Neural crest cell (in vitro differentiated cells): ENCODE results near the gene CCR7. TPM values are rescaled to one million over a fixed set of nuclear protein-coding genes. Genes with fewer than 3 reads are reported as not detected.
A peak's percentile ranks its signal among the peaks of the same experiment; 100 is the strongest.

Source experiments
- DNase-seq: peaks from one replicate; pipeline ENCODE4 v3.0.0; 2021; ENCODE audit warnings: low read depth, mixed read lengths, low spot score
- H3K27ac Mint-ChIP-seq: one replicate; pipeline ENCODE4 v1.8.0; 2021; ENCODE audit warnings: mild to moderate bottlenecking, mixed read lengths; ENCODE audit not compliant: unreplicated experiment
- H3K27me3 Mint-ChIP-seq: 2 replicates; pipeline ENCODE4 v1.8.0; 2021; ENCODE audit warnings: low read depth, mild to moderate bottlenecking, mixed read lengths
- H3K36me3 Mint-ChIP-seq: 2 replicates; pipeline ENCODE4 v1.8.0; 2021; ENCODE audit warnings: low read depth, mild to moderate bottlenecking, mixed read lengths
- H3K4me1 Mint-ChIP-seq: 2 replicates; pipeline ENCODE4 v1.8.0; 2021; ENCODE audit warnings: mixed read lengths
- H3K4me3 Mint-ChIP-seq: one replicate; pipeline ENCODE4 v1.8.0; 2021; ENCODE audit warnings: mild to moderate bottlenecking, mixed read lengths
- H3K9me3 Mint-ChIP-seq: 2 replicates; pipeline ENCODE4 v1.8.0; 2021; ENCODE audit warnings: mixed read lengths
- total RNA-seq: library from RNA; stranded (reverse); gene quantifications from 2 replicates; pipeline ENCODE4 v1.2.1, GENCODE V29; 2021
- TF ChIP-seq, protein P1 (sequence below): fragments of 200-600 bp; sonication (generic); conservative IDR thresholded peaks from 2 replicates; pipeline ENCODE4 v1.5.0; 2021; ENCODE audit warnings: antibody characterized with exemption, mild to moderate bottlenecking

CCR7 gene
- total RNA-seq, 1 donor from 2014 or later: 0.33 TPM

DNA sequence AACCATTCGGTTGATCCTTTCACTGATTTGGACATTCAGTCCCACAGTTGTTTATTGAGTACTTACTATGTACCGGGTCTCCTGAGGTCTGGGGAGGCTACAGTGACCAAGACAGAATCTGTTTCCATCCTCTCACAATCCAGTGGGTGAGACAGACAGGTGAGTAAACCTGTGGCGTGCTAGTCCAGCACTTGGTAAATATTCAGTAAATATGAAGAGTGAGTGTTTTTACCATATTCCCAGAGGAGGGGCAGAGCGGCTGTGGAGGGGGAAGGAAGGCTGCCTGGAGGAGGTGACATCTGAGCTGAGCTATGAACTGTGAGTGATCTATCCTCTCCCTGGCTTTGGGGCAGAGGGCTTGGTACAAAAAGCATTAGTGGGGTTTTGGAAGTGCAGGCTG lies 31.4 kb downstream of the CCR7 start:
- no peak for DNase-seq
- Mint-ChIP-seq H3K27me3 (peaks cover 7% of the 10 kb centered on the region), H3K36me3 (no peaks in the 10 kb centered on the region), H3K4me1 (peaks cover 21% of the 10 kb centered on the region), H3K27ac (no peak overlapping the region), H3K4me3 (no peak overlapping the region), H3K9me3 (no peaks in the 10 kb centered on the region)
- TF ChIP-seq, protein P1, sequence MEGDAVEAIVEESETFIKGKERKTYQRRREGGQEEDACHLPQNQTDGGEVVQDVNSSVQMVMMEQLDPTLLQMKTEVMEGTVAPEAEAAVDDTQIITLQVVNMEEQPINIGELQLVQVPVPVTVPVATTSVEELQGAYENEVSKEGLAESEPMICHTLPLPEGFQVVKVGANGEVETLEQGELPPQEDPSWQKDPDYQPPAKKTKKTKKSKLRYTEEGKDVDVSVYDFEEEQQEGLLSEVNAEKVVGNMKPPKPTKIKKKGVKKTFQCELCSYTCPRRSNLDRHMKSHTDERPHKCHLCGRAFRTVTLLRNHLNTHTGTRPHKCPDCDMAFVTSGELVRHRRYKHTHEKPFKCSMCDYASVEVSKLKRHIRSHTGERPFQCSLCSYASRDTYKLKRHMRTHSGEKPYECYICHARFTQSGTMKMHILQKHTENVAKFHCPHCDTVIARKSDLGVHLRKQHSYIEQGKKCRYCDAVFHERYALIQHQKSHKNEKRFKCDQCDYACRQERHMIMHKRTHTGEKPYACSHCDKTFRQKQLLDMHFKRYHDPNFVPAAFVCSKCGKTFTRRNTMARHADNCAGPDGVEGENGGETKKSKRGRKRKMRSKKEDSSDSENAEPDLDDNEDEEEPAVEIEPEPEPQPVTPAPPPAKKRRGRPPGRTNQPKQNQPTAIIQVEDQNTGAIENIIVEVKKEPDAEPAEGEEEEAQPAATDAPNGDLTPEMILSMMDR: no peak

DNA sequence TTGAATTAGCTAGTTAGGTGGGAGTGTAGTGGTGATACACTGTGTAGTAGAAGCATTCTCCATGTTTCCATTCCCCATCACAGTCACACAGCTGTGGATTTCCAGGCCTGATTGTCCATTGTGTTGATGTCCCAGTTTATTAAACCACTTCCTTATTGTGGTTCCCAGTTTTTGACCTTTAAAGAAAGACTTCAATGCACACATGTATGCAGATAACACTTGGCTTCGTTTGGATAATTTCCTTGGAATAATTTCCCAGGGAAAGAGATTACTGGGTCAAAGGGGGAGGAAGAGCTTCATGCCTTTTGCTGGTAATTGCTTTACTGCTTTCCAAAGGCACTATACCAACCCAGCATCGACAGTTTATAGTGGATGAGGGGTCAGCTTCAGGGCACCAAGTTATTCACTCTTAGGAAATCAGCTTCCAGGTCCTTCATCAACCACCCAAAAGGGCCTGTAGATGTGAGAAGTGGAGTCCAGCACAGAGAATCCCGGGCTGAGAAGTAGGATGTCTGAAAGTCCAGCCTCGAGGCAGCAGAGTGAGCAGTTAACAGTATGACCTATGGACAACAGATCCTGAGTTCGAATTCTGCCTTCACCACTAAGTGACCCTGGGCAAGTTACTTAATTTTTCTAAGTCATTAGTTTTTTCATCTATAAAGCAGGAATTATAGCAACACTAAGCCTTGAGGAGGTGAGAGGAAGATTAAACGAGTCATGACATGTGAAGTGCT lies 32.6 kb downstream of the CCR7 start:
- H3K4me3 Mint-ChIP-seq: no peak overlapping the region
- no peaks in the 10 kb centered on the region for H3K36me3 Mint-ChIP-seq
- no peaks in the 10 kb centered on the region for H3K9me3 Mint-ChIP-seq
- peaks cover 7% of the 10 kb centered on the region for H3K27me3 Mint-ChIP-seq
- TF ChIP-seq, protein P1: no peak
- H3K27ac Mint-ChIP-seq: peak overlapping the region; percentile 57
- H3K4me1 Mint-ChIP-seq: peaks cover 25% of the 10 kb centered on the region
- DNase-seq: no peak

DNA sequence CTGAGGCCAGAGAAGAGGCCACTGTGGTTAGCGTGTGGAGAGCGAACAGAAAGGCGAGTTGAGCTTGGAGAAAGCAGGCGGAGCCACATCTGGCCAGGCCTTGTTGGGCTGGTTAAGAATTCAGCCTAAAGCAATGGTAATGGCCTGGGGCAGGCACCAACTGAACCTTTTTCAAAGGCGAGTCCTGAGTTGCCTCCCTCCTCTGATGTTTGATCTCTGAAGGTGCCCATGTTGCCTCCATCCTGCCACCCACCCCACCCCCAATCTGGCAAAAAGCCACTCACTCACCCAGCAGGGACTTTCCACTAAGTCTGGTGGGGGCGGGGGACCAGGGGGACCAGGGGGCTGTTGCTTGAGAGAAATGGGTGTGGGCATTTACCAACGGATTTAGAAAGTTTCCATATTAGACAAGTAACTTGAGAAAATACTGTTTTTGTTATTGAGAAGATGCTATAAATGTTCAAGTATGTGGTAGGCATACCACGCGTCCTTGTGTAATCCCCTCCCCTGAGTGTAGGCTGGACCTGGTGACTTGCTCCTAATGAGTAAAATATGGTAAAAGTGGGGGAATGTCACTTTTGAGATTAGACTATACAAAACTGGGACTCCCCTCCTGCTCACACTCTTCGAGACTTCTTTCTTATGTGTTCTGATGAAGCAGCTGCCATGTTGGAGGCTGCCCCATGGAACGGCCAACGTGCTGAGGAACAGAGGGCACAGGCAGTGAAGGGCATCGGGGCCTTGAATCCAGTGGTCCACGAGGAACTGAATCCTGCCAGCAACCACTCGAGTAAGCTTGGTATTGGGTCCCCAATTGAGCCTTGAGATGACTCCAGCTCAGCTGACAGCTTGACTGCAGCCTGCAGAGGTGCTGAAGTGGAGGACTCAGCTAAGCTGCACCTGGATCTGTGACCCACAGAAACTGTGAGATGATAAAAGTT lies 34.0 kb downstream of the CCR7 start:
- no peak overlapping the region for H3K27ac Mint-ChIP-seq
- no peaks in the 10 kb centered on the region for H3K36me3 Mint-ChIP-seq
- no peaks in the 10 kb centered on the region for H3K9me3 Mint-ChIP-seq
- TF ChIP-seq, protein P1: no peak
- DNase-seq: no peak
- peaks cover 25% of the 10 kb centered on the region for H3K4me1 Mint-ChIP-seq
- H3K4me3 Mint-ChIP-seq: no peak overlapping the region
- H3K27me3 Mint-ChIP-seq: peaks cover 6% of the 10 kb centered on the region

DNA sequence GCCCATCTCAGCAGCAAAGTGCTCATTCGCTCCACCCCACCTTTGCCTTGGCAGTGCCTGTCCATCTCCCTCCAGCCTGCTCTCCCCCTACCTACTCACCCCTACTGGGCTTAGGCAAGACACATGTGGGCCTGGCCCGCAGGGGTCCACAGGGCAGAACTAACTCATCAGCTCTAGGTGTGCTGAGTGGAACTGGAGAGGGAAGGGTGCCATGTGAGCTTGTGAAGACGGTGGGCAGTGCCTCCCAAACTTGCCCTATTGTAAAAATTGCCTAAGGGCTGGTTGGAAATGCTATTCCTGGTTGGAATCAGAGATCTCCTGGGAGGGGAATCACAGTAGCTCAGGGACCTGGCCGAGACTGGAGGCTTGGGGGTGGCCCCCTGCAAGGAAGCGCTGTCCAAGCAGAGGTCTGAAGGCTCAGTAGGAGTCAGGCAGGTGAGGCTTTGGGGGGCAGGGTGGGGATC lies 34.7 kb downstream of the CCR7 start:
- TF ChIP-seq, protein P1: no peak
- DNase-seq: no peak
- Mint-ChIP-seq H3K9me3 (no peaks in the 10 kb centered on the region), H3K27ac (no peak overlapping the region), H3K4me3 (no peak overlapping the region), H3K36me3 (no peaks in the 10 kb centered on the region), H3K4me1 (peaks cover 21% of the 10 kb centered on the region), H3K27me3 (peaks cover 3% of the 10 kb centered on the region)

DNA sequence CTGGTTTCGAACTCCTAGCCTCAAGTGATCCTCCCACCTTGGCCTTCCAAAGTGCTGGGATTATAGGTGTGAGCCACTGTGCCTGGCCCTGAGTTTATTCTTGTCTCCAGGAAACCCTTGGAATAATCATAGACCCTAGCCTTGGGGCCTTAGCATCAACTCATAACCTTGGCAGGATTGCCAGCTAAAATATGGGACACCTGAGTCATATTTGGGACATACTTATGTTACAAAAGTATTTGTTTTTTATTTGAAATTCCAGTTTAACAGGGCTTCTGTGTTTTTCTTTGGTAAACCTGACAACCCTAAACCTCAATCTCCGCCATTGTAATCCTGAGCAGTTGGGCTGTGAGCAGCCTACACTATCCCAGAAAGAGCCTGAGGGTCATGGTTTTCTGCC lies 35.3 kb downstream of the CCR7 start:
- no peaks in the 10 kb centered on the region for H3K36me3 Mint-ChIP-seq
- peaks cover 3% of the 10 kb centered on the region for H3K27me3 Mint-ChIP-seq

More for the DNA sequence above, 35.3 kb downstream of the CCR7 start:
- Mint-ChIP-seq H3K4me1 (peaks cover 21% of the 10 kb centered on the region), H3K27ac (no peak overlapping the region), H3K4me3 (no peak overlapping the region), H3K9me3 (peaks cover 4% of the 10 kb centered on the region)
- TF ChIP-seq, protein P1: no peak
- no peak for DNase-seq
